Coronary artery (tissue), 2 donors: Measurements from ENCODE around the gene KRT86.

Experiments used
- DNase-seq: peaks from one replicate; pipeline ENCODE4 v3.0.0-alpha.2; 2017; ENCODE audit warnings: low spot score
- H3K27ac ChIP-seq, 2 donors: fragments of 200-600 bp; sonication (generic); one replicate each; pipeline ENCODE4 v1.5.1; 2016 to 2019
- H3K4me3 ChIP-seq: fragments of 200-600 bp; sonication (generic); 2 replicates; pipeline ENCODE4 v1.5.1; 2016; ENCODE audit warnings: mild to moderate bottlenecking, moderate library complexity
- TF ChIP-seq, protein P1 (sequence below): fragments of 200-600 bp; sonication (generic); IDR thresholded peaks from one replicate; pipeline ENCODE4 v1.5.1; 2019; ENCODE audit warnings: antibody characterized with exemption

Gene KRT86

DNA sequence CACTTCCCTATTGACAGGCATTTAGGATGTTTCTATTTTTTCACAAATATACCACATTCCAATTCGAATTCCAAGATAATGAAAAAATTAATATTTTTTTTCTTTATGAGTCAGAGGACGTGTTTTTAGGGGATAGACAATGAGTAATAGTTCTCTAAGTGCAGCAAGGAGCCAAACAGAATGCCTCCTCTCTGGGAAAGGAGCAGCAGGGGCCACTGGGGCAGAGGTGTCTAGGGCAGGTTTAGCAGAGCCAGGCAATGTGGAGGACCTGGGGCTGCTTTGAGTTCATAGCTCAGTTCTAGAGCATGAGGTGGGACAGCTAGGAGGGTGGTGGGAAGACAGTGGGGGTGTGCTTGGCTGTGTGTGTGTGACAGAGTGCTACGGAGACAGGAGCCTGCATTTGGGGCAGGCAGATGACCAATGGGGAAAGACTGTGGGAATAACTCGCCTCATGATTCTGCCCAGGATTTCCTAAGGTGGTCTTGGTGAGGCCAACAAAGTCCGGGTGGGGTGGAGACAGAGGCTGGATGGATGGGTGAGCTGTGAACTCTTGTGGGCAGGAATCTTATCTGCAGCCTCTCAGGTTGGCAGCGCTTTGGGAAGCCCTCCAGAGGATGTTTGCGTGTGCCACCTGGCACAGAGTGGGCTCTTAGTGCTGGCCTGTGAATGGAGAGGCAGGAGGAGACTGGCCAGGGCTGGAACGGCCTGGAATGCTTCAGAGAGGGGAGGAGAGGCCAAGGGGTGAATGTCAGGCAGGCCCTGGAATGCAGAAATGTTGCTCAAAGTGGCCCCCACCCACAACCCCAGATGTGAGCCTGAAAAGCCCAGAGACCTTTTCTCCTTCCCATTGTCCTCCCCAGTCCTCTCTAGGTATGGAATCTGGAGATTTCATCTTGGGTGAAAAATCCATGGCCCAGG, 43.8 kb upstream of the KRT86 start:
- Histone ChIP-seq H3K4me3 (no peak overlapping the region), H3K27ac (peak overlapping the region; percentile 50 to 79)
- no peak for DNase-seq
- TF ChIP-seq, protein P1, sequence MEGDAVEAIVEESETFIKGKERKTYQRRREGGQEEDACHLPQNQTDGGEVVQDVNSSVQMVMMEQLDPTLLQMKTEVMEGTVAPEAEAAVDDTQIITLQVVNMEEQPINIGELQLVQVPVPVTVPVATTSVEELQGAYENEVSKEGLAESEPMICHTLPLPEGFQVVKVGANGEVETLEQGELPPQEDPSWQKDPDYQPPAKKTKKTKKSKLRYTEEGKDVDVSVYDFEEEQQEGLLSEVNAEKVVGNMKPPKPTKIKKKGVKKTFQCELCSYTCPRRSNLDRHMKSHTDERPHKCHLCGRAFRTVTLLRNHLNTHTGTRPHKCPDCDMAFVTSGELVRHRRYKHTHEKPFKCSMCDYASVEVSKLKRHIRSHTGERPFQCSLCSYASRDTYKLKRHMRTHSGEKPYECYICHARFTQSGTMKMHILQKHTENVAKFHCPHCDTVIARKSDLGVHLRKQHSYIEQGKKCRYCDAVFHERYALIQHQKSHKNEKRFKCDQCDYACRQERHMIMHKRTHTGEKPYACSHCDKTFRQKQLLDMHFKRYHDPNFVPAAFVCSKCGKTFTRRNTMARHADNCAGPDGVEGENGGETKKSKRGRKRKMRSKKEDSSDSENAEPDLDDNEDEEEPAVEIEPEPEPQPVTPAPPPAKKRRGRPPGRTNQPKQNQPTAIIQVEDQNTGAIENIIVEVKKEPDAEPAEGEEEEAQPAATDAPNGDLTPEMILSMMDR: no peak

DNA sequence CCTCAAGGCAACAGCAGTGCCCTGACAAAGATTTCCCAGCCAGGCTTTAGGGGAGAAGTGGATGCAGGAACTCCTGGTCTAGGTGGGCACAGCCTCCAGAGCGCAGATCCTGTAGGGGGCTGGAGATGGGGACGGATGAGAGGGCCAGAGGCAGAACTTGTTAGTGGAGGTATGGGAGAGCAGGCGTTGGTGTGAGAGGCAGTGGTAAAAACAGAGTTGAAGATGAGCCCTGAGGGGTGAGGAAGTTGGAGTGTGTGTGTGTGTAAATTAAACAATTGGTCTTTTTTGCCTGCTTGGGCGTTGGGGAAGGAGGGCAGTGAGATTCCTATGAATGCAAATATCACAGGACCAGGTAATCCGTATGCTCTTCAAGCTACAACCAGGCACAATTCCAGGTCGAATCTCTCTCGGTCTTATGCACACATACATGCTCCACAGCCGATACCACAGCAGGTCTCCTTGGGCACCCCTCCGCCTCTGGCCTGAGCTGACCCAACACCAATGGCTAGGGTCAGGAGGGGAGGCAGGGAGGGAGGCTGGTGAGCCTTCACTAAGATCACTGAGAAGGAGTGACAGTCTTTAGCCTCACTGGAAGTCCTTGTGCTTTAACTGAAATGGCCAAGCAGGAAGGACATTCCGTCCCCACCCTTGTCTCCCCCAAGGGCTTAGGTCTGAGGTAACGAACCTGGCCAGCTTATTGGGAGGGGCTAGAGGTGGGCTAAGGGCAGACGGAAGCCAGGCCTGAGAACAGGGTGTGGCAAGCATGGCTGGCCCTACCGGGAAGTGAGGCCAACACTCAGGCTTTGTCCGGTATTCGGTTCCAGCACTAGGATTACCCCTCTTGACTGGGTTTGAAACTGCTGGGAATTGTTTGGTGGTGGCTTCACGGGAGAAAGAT, 42.9 kb upstream of the KRT86 start:
- TF ChIP-seq, protein P1: no peak
- Histone ChIP-seq H3K27ac (peak overlapping the region; percentile 50 to 79), H3K4me3 (no peak overlapping the region)
- no peak for DNase-seq

DNA sequence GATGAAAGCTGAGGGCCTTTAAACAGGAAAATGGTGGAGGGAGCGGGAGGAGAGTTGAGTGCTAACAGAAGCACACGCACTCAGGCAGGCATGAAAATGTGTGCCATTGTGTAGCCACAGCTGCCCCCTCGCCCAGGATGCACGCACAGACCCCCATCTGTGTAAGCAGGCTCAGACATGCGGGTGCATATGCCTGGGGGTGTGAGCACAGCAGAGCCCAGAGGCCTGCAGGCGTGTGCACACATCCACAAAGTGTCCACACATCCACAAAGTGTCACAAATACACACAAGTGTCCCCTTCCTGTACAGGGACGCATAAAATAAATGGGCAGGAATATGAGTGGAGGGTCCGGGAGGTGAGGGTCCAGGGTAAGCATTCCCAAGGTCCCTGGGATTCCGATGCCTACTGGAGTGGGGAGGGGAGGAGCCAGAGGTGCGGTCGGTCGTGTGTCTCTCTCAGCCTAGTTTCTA, 42.2 kb upstream of the KRT86 start:
- no peak overlapping the region for H3K4me3 ChIP-seq
- TF ChIP-seq, protein P1: no peak
- H3K27ac ChIP-seq: peak overlapping the region in 1 of 2 donors; percentile 79
- DNase-seq: no peak

DNA sequence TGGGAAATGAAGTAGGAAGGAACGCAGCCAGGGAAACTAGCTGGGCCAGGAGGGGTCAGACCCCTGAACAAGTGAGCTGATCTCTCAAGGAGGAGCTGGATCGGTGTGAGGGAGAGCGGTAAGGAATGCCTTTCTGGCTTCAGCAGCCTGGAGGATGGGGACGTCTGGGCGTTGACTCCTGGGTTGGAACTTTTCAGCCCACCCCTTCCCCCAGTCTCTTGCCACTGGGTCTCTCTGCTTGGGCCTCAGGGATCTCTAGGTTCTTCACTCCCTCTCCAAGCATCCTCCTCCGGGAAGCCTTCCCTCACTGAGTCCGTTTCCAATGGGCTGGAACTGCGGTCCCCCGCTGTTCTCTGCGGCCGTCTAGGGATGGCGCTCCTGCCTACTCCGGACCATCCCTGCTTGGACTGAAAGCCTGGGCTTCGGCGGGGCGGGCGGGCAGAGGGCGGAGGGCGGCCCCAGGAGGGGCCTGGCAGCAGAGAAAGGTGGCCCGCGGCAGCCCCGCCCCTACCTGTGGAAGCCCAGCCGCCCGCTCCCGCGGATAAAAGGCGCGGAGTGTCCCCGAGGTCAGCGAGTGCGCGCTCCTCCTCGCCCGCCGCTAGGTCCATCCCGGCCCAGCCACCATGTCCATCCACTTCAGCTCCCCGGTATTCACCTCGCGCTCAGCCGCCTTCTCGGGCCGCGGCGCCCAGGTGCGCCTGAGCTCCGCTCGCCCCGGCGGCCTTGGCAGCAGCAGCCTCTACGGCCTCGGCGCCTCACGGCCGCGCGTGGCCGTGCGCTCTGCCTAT, 41.6 kb upstream of the KRT86 start, which contains the start of gene KRT7:
Gene KRT7 (plus strand): TSS at position 570 of the 788 bp plus-strand sequence. CDS start 54 bp downstream, at position 624.
- TF ChIP-seq, protein P1: no peak
- no peak for DNase-seq
- peak within 1 kb of the TSS in 1 of 2 donors; percentile 79 for H3K27ac ChIP-seq
- peak within 1 kb of the TSS; percentile 47 for H3K4me3 ChIP-seq

DNA sequence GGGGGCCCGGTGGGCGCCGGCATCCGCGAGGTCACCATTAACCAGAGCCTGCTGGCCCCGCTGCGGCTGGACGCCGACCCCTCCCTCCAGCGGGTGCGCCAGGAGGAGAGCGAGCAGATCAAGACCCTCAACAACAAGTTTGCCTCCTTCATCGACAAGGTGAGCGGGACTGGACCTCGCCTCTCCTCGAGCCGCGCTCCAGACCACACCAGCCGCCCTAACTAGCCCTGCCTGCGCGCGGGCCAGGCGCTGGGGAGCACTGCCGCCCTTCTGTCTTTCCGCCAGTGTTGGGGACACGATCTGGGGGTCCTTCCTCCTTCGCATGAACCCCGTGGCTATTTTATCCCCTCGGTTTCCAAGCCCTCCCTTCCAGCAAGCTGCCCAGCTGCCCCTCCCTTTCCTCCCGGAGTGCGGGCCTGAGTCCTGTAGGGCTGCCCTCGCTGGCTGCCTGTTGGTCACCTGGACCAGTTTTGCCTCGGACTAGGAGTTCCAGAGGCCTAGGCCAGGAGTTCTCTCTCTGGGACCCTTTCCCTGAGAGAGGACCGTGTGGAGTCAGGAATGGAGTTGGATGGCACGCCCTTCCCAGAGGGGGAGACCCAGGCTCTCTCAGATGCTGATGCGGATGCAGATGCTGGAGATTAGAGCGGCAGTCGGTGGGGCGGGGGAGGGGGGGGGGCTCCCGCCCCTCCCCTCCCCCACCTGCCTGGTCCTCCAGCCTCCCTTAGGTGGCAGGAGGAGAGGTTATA, 40.8 kb upstream of the KRT86 start:
- H3K27ac ChIP-seq: peak overlapping the region in 1 of 2 donors; percentile 79
- peak overlapping the region; percentile 47 for H3K4me3 ChIP-seq
- TF ChIP-seq, protein P1: no peak
- no peak for DNase-seq
